GM12874 (cell line): ENCODE measurements around the gene ITGA11.

ENCODE experiments used
- CTCF ChIP-seq: IDR thresholded peaks from 2 replicates; pipeline ENCODE4 v1.5.1; 2011; ENCODE audit warnings: low read depth, mild to moderate bottlenecking, control low read depth, low read length, moderate library complexity; ENCODE audit not compliant: insufficient read depth

Gene ITGA11

GRCh38 chr15:68317281-68318007 is 114.5 kb downstream of the ITGA11 start:
- TF ChIP-seq CTCF: no peak

- TF ChIP-seq CTCF: peak; percentile 37; the same call in 1 of the 2 replicates
These were observed 115.7 kb downstream of the ITGA11 start for GRCh38 chr15:68316061-68316804.

- TF ChIP-seq CTCF: no peak
These were observed 116.4 kb downstream of the ITGA11 start for GRCh38 chr15:68315495-68316031.

- TF ChIP-seq CTCF: no peak
These were observed 116.9 kb downstream of the ITGA11 start for GRCh38 chr15:68315035-68315434.

- no peak for TF ChIP-seq CTCF
These were observed 117.4 kb downstream of the ITGA11 start for GRCh38 chr15:68314563-68314962.

GRCh38 chr15:68313501-68314410 is 118.2 kb downstream of the ITGA11 start:
- TF ChIP-seq CTCF: no peak
